Suprapubic skin (tissue), 4 donors: Measurements from ENCODE around the gene UCK2.

Experiments
- CTCF ChIP-seq, 2 donors: fragments of 200-600 bp in 1 of 2; fragments of 450-650 bp in 1 of 2; sonication (generic) in 1 of 2; IDR thresholded peaks; one replicate each; pipeline ENCODE4 v1.5.1; 2016 to 2019; ENCODE audit warnings: antibody characterized with exemption in 2 of 2, mild to moderate bottlenecking in 1 of 2, moderate library complexity in 1 of 2
- EP300 ChIP-seq: sonication (generic); formaldehyde crosslinking; IDR thresholded peaks from one replicate; pipeline ENCODE4 v1.6.1; 2017; ENCODE audit warnings: antibody characterized with exemption
- POLR2A ChIP-seq, 2 donors: fragments of 450-650 bp; IDR thresholded peaks; one replicate each; pipeline ENCODE4 v1.6.1; 2017; ENCODE audit warnings: antibody characterized with exemption in 2 of 2, mild to moderate bottlenecking in 2 of 2, moderate library complexity in 2 of 2
- POLR2AphosphoS5 ChIP-seq, 3 donors: sonication (generic); formaldehyde crosslinking; IDR thresholded peaks; one replicate each; pipeline ENCODE4 v1.6.1; 2017; ENCODE audit warnings: antibody characterized with exemption in 3 of 3

- TF ChIP-seq CTCF (IDR thresholded peaks at IDR 0.05) (no peak), EP300 (no peak), POLR2A (IDR thresholded peaks at IDR 0.05) (no peak), POLR2AphosphoS5 (IDR thresholded peaks at IDR 0.05) (no peak)
Measured at GRCh38 chr1:165958306-165958705, 130.9 kb downstream of the UCK2 start.
